Measurements from ENCODE around the gene PGAM2.

Gene PGAM2

GRCh38 chr7:44065431-44066110, at the start of gene PGAM2:
Gene PGAM2, minus strand, starts transcription at chr7:44065567. Its CDS starts 38 bp downstream, at chr7:44065529.
- no peak within 1 kb of the TSS for H3K27ac ChIP-seq (ENCODE audit: low read depth, low read length)
- H3K27me3 ChIP-seq (ENCODE audit: control insufficient read depth, insufficient read depth, low read length) = no peaks in the 10 kb centered on the region
- H3K4me1 ChIP-seq (ENCODE audit: control insufficient read depth, insufficient read depth, low read length) = peaks cover 9% of the 10 kb centered on the region
- peaks cover 5% of the 10 kb centered on the region for H3K36me3 ChIP-seq (ENCODE audit: control insufficient read depth, insufficient read depth, low read length)
- H3K9ac ChIP-seq (ENCODE audit: low read length) = no peak within 1 kb of the TSS
- H3K4me3 ChIP-seq (ENCODE audit: low read length) = peak within 1 kb of the TSS; percentile 5

GRCh38 chr7:44114586-44115310, 49.4 kb upstream of the PGAM2 start:
- Histone ChIP-seq H3K36me3 (ENCODE audit: control insufficient read depth, insufficient read depth, low read length) (peaks cover 13% of the 10 kb centered on the region), H3K9ac (ENCODE audit: low read length) (no peak overlapping the region), H3K27ac (ENCODE audit: low read depth, low read length) (no peak overlapping the region), H3K4me3 (ENCODE audit: low read length) (no peak overlapping the region), H3K4me1 (ENCODE audit: control insufficient read depth, insufficient read depth, low read length) (no peaks in the 10 kb centered on the region), H3K27me3 (ENCODE audit: control insufficient read depth, insufficient read depth, low read length) (no peaks in the 10 kb centered on the region)

GRCh38 chr7:44113764-44114354, 48.5 kb upstream of the PGAM2 start:
- H3K27me3 ChIP-seq (ENCODE audit: control insufficient read depth, insufficient read depth, low read length) = no peaks in the 10 kb centered on the region
- peaks cover 11% of the 10 kb centered on the region for H3K36me3 ChIP-seq (ENCODE audit: control insufficient read depth, insufficient read depth, low read length)
- no peaks in the 10 kb centered on the region for H3K4me1 ChIP-seq (ENCODE audit: control insufficient read depth, insufficient read depth, low read length)
- no peak overlapping the region for H3K9ac ChIP-seq (ENCODE audit: low read length)
- no peak overlapping the region for H3K27ac ChIP-seq (ENCODE audit: low read depth, low read length)
- H3K4me3 ChIP-seq (ENCODE audit: low read length) = no peak overlapping the region

GRCh38 chr7:44112997-44113763, 47.8 kb upstream of the PGAM2 start:
- Histone ChIP-seq H3K27me3 (ENCODE audit: control insufficient read depth, insufficient read depth, low read length) (no peaks in the 10 kb centered on the region), H3K4me3 (ENCODE audit: low read length) (no peak overlapping the region), H3K27ac (ENCODE audit: low read depth, low read length) (no peak overlapping the region), H3K9ac (ENCODE audit: low read length) (no peak overlapping the region), H3K4me1 (ENCODE audit: control insufficient read depth, insufficient read depth, low read length) (no peaks in the 10 kb centered on the region), H3K36me3 (ENCODE audit: control insufficient read depth, insufficient read depth, low read length) (peaks cover 11% of the 10 kb centered on the region)

- Histone ChIP-seq H3K27me3 (ENCODE audit: control insufficient read depth, insufficient read depth, low read length) (no peaks in the 10 kb centered on the region), H3K9ac (ENCODE audit: low read length) (no peak overlapping the region), H3K27ac (ENCODE audit: low read depth, low read length) (no peak overlapping the region)
Measured at GRCh38 chr7:44112231-44112996, 47.0 kb upstream of the PGAM2 start.

GRCh38 chr7:44111761-44112160, 46.4 kb upstream of the PGAM2 start:
- H3K9ac ChIP-seq (ENCODE audit: low read length) = no peak overlapping the region
- no peak overlapping the region for H3K4me3 ChIP-seq (ENCODE audit: low read length)
- no peaks in the 10 kb centered on the region for H3K4me1 ChIP-seq (ENCODE audit: control insufficient read depth, insufficient read depth, low read length)
- peaks cover 6% of the 10 kb centered on the region for H3K36me3 ChIP-seq (ENCODE audit: control insufficient read depth, insufficient read depth, low read length)
- no peak overlapping the region for H3K27ac ChIP-seq (ENCODE audit: low read depth, low read length)
- no peaks in the 10 kb centered on the region for H3K27me3 ChIP-seq (ENCODE audit: control insufficient read depth, insufficient read depth, low read length)

More at GRCh38 chr7:44112231-44112996, 47.0 kb upstream of the PGAM2 start:
- H3K4me3 ChIP-seq (ENCODE audit: low read length) = no peak overlapping the region
- peaks cover 11% of the 10 kb centered on the region for H3K36me3 ChIP-seq (ENCODE audit: control insufficient read depth, insufficient read depth, low read length)
- no peaks in the 10 kb centered on the region for H3K4me1 ChIP-seq (ENCODE audit: control insufficient read depth, insufficient read depth, low read length)

- no peak overlapping the region for H3K4me3 ChIP-seq (ENCODE audit: low read length)
- H3K27me3 ChIP-seq (ENCODE audit: control insufficient read depth, insufficient read depth, low read length) = no peaks in the 10 kb centered on the region
- H3K4me1 ChIP-seq (ENCODE audit: control insufficient read depth, insufficient read depth, low read length) = no peaks in the 10 kb centered on the region
- H3K27ac ChIP-seq (ENCODE audit: low read depth, low read length) = no peak overlapping the region
- H3K36me3 ChIP-seq (ENCODE audit: control insufficient read depth, insufficient read depth, low read length) = peaks cover 6% of the 10 kb centered on the region
- no peak overlapping the region for H3K9ac ChIP-seq (ENCODE audit: low read length)
Measured at GRCh38 chr7:44110719-44111635, 45.6 kb upstream of the PGAM2 start.

GRCh38 chr7:44109991-44110390, 44.6 kb upstream of the PGAM2 start:
- Histone ChIP-seq H3K27me3 (ENCODE audit: control insufficient read depth, insufficient read depth, low read length) (no peaks in the 10 kb centered on the region), H3K36me3 (ENCODE audit: control insufficient read depth, insufficient read depth, low read length) (peaks cover 3% of the 10 kb centered on the region), H3K27ac (ENCODE audit: low read depth, low read length) (no peak overlapping the region), H3K9ac (ENCODE audit: low read length) (no peak overlapping the region), H3K4me3 (ENCODE audit: low read length) (no peak overlapping the region), H3K4me1 (ENCODE audit: control insufficient read depth, insufficient read depth, low read length) (peaks cover 3% of the 10 kb centered on the region)

GRCh38 chr7:44108768-44109750, 43.7 kb upstream of the PGAM2 start:
- H3K27me3 ChIP-seq (ENCODE audit: control insufficient read depth, insufficient read depth, low read length) = no peaks in the 10 kb centered on the region
- no peak overlapping the region for H3K27ac ChIP-seq (ENCODE audit: low read depth, low read length)
- no peak overlapping the region for H3K9ac ChIP-seq (ENCODE audit: low read length)
- no peak overlapping the region for H3K4me3 ChIP-seq (ENCODE audit: low read length)
- H3K36me3 ChIP-seq (ENCODE audit: control insufficient read depth, insufficient read depth, low read length) = peaks cover 1% of the 10 kb centered on the region
- peaks cover 4% of the 10 kb centered on the region for H3K4me1 ChIP-seq (ENCODE audit: control insufficient read depth, insufficient read depth, low read length)

GRCh38 chr7:44107961-44108767, 42.8 kb upstream of the PGAM2 start:
- peaks cover 4% of the 10 kb centered on the region for H3K27me3 ChIP-seq (ENCODE audit: control insufficient read depth, insufficient read depth, low read length)
- H3K27ac ChIP-seq (ENCODE audit: low read depth, low read length) = no peak overlapping the region
- no peaks in the 10 kb centered on the region for H3K36me3 ChIP-seq (ENCODE audit: control insufficient read depth, insufficient read depth, low read length)
- H3K4me1 ChIP-seq (ENCODE audit: control insufficient read depth, insufficient read depth, low read length) = peaks cover 4% of the 10 kb centered on the region
- no peak overlapping the region for H3K9ac ChIP-seq (ENCODE audit: low read length)
- H3K4me3 ChIP-seq (ENCODE audit: low read length) = no peak overlapping the region

Data from rectal smooth muscle tissue (tissue), 1 donor.